Fibroblast of pulmonary artery (primary cell): Measurements from ENCODE around the gene ARR3.
"Not testable (repeated sequence)": the region's sequence is repeated elsewhere in the genome, so short reads cannot be mapped to it uniquely, and the experiment has no call there.

Experiments
- DNase-seq: peaks from one replicate; pipeline ENCODE4 v3.0.0-alpha.2; 2010; ENCODE audit warnings: low read depth
- H3K4me3 ChIP-seq: replicated peaks from 2 replicates; pipeline ENCODE4 v1.5.1; 2011; ENCODE audit warnings: low read depth, mild to moderate bottlenecking, control low read depth, low read length, moderate library complexity
- TF ChIP-seq, protein P1 (sequence below): IDR thresholded peaks from 2 replicates; pipeline ENCODE4 v1.5.1; 2011; ENCODE audit warnings: mild to moderate bottlenecking, control low read depth, low read length, inconsistent platforms; ENCODE audit errors: missing control alignments

The ARR3 gene

DNA sequence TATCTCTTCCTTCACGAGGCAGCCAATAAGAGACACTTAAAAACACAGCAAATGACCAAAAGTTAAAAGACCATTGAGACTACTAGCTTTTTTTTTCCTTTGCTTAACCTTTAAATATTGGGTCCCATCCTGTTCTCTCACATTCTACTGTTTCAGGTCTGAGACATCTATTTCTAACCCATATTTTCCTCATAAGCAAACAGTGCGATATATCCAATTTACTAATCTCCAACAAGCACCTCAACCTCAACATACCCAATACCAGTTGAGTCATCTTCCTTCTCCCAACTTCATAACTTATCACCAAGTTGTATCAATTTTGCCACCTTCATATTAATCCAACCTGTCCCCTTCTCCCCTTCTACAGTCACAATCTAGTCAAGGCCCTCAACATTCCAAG, 26.6 kb upstream of the ARR3 start:
- no peak for DNase-seq
- TF ChIP-seq, protein P1, sequence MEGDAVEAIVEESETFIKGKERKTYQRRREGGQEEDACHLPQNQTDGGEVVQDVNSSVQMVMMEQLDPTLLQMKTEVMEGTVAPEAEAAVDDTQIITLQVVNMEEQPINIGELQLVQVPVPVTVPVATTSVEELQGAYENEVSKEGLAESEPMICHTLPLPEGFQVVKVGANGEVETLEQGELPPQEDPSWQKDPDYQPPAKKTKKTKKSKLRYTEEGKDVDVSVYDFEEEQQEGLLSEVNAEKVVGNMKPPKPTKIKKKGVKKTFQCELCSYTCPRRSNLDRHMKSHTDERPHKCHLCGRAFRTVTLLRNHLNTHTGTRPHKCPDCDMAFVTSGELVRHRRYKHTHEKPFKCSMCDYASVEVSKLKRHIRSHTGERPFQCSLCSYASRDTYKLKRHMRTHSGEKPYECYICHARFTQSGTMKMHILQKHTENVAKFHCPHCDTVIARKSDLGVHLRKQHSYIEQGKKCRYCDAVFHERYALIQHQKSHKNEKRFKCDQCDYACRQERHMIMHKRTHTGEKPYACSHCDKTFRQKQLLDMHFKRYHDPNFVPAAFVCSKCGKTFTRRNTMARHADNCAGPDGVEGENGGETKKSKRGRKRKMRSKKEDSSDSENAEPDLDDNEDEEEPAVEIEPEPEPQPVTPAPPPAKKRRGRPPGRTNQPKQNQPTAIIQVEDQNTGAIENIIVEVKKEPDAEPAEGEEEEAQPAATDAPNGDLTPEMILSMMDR, result no peak
- no peak overlapping the region for H3K4me3 ChIP-seq

DNA sequence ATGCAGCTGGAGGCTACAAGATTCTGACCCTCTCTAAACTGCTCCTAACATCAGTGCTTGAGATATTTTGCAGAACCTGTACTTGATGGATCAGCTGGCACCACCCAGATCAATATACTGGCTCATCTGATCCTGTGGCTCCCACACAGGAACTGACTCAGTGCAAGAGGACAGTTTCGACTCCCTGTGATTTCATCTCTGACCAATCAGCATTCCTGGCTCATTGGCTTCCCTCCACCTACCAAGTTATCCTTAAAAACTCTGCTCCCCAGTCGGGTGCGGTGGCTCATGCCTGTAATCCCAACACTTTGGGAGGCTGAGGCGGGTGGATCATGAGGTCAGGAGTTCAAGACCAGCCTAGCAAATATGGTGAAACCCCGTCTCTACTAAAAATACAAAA, 24.5 kb upstream of the ARR3 start:
- not testable (repeated sequence) for DNase-seq, H3K4me3 ChIP-seq

DNA sequence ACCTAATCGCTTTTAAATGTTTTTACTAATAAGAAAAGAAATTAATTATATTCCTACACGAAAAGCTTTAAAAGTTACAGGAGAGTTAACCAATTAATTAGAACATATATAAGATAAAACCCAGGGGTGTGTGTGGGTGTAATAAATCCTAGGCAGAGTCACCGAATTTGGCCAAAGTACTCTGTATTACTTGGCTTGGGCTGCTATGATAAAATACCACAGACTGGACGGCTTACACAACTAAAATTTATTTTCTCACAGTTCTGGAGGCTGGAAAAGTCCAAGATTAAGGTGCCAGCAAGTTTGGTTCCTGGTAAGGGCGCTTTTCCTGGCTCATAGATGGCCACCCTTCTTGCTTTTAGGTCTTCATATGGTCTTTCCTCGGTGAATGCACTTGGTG, 23.3 kb upstream of the ARR3 start:
- no peak overlapping the region for H3K4me3 ChIP-seq
- DNase-seq, result no peak
- TF ChIP-seq, protein P1, result no peak

DNA sequence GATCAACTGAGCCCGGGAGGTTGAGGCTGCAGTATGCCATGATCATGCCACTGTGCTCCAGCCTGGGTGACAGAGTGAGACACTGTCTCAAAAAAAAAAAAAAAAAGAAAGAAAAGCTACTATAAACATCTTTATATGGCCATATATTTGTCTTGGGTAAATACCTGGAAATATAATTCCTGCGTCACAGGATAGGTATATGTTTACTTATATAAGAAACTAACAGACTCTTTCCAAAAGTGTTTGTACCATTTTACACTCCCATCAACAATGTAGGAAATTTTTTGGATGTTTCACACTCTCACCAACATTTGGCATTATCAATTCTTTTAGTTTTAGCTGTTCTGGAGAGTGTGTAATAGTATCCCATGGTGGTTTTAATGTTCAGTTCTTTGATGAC, 20.9 kb upstream of the ARR3 start:
- no peak for DNase-seq
- TF ChIP-seq, protein P1, result no peak
- no peak overlapping the region for H3K4me3 ChIP-seq

DNA sequence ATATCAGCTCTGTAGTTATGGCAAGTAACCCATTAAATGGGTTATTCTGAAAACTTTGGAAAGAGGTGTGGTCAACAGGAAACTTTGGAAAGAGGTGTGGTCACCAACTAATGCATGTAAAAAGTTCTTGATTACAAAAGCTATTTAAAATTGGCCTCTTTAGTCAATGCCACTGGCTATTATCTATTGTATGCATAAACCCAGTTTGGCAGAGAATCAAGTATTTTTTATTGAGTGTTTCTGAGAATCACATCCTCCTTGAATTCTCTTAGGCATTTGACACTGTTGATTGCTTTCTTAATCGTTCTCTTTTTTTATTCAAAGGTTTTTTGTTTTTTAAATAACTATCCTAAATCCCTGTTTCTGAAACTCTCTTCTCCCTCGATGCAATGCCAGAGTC, 15.6 kb upstream of the ARR3 start:
- TF ChIP-seq, protein P1, result no peak
- DNase-seq, result no peak
- H3K4me3 ChIP-seq, result no peak overlapping the region

DNA sequence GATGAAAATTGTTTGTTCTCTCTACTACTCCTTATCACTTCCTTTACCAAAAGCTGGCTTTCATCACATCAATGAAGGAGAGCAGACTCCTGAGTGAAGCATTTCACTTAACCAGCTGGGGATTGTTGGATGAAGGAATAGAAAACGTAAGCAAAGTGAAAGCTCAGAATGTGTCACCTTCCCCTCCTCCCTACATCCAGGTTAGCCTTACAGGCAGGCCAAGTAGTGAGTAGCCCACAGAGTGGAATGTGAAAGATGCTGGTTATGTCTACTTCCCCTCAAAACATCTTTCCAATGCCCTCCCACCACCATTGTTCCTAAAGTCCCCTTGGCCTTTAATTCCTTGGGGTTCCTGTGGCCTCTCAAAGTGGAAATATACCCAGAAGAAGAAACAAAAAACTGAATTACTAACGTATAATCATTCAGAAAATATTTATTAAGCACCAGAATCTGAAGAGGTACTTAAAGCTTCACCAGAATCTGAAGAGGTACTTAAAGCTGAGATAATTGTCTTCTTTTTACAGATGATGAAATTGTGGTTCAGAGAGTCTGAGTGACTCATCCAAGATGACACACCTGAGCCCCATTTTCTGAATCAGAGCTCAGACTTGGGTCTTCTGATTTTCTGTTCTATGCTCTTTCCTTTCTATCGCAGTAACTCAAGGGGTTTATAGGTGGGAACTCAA, 14.6 kb upstream of the ARR3 start:
- no peak overlapping the region for H3K4me3 ChIP-seq
- no peak for DNase-seq
- TF ChIP-seq, protein P1, result no peak

DNA sequence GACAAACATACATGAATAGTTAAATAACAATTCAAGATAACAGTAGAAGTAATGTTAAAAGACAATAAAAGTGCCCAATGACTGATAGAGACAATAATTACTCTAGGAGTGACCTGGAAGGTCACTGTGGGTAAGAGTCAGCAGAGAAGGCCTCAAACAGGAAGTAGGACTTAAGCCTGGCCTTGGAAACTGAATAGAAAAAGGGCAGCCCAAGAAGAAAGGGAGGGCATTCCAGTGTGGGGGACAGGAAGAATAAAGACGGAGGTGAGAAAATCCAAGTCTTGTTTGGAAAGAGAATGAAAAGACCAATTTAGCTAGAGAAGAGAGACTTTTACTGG, 14.1 kb upstream of the ARR3 start:
- no peak for DNase-seq
- no peak overlapping the region for H3K4me3 ChIP-seq
- TF ChIP-seq, protein P1, result no peak
